HG03442 (cell line): ENCODE data around the gene DAB2IP.

Experiments
- ATAC-seq: cut with Tn5 transposase; IDR thresholded peaks from one replicate; pipeline ENCODE4 v1.9.1; 2021; ENCODE audit warnings: mild to moderate bottlenecking, moderate library complexity; ENCODE audit not compliant: unreplicated experiment

DAB2IP gene

DNA sequence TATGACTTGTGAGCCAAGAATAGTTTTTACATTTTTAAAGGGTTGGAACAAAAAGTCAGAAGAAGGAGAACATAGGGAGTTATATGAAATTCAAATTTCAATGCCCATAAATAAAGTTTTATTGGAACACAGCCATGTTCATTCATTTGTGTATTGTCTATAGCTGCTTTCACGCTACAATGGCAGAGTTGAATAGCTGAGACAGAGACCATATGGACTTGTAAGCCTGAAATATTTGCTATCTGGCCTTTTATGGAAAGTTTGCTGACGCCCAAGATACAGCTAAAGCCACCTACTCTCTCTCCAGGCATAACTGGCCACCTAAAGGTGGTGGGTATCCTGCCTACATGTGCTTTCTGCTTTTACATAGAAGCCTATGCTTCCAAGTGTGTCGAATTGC lies 10.9 kb downstream of the DAB2IP start:
- ATAC-seq: no peak

DNA sequence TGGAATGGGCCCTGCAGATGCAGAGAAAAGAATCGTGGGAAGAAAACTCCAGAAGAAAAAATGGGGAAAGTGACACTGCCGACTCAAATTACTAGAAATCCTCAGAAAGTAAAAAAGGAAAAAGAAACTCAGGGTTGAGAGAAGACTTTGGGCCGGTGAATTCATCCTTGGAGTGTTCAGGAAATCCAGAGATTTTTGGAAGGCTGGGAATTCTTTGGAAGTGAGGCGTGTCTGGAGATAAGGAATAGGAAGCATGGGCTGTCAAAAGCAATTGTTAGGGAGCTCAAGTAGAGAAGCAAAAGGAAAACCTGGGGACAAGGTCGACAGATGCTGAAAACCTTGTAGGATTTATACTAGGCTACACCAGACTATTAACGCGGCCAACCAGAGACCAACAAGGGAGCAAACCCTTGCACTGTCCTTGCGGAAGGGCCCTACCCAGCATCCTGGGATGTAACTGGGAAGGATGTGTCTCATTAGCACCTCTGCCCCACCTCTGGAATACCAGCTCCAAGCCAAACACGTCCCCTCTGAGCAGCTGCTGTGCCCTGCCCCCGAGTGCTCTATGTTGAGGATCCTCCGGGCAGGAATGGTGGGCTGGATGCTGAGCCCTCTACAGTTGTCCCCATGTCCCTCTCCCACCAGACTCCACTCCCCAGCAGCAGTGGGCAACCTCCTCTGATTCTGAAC lies 11.6 kb downstream of the DAB2IP start:
- ATAC-seq: no peak

DNA sequence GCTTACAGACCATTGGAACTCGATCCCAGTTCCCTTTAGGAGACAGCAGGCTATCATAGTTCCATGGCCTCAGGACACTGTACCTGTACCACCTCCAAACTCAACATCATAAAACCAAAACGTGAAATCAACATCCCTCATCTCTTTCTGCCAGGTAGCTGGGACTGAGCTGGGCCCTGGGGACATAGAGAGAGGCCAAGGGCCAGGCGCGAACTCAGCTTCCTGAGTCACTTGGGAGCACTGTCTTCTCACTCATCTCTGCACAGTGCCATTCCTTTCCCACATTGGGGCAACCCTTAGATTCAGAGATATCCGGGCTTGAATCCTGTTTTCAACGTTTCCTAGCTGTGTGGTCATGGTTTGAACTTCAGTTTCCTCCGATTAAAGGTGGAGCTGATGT lies 12.2 kb downstream of the DAB2IP start:
- no peak for ATAC-seq

DNA sequence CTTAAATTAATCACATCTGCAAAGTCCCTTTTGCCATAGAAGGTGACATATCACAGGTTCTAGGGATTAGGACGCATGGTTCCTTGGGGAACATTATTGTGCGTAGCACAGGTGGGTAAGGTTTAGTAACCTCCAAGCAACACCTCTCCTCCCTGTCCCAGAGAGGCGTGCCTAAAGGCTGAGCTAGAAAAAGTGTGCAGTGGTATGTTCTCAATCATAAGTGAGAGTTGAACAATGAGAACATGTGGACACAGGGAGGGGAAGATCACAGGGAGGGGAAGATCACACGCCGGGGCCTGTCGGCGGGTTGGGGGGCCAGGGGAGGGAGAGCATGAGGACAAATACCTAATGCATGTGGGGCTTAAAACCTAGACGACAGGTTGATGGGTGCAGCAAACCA lies 14.9 kb downstream of the DAB2IP start:
- ATAC-seq: no peak

DNA sequence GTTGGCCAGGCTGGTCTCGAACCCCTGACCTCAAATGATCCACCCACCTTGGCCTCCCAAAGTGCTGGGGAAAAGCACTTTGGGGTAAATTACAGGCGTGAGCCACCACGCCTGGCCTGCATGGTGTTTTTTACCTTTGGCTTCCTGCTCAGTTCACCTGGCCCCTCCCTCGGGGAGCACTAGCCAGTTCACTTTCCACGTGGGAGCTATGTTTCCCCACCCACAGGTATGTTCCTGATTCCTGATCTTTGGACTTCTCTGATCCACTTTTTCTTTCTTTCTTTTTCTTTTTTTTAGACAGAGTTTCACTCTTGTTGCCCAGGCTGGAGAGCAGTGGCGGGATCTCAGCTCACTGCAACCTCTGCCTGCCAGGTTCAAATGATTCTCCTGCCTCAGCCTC lies 15.8 kb downstream of the DAB2IP start:
- ATAC-seq: no peak

DNA sequence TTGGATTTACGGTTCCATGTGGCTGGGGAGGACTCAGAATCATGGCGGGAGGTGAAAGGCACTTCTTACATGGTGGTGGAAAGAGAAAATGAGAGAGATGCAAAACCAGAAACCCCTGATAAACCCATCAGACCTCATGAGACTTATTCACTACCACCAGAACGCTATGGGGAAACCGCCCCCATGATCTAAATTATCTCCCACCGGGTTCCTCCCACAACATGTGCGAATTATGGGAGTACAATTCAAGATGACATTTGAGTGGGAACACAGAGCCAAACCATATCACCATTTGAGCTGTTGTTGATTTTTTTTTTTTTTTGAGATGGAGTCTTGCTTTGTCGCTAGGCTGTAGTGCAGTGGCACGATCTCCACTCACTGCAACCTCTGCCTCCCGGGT lies 16.5 kb downstream of the DAB2IP start:
- ATAC-seq: no peak

DNA sequence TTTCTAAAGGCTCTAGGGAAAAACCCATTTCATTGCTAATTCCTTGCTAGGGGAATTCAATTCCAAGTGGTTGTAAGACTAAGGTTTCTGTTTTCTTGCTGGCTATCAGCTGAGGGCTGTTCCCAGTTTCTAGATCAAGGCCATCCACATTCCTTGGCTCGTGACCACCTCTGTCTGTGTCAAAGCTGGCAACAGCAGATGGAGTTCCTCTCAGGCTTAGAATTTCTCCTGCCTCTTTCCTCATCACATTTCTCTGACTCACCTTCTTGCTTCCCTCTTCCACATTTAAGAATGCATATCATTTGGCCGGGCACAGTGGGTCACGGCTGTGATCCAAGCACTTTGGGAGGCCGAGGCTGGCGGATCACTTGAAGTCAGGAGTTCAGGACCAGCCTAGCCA lies 19.0 kb downstream of the DAB2IP start:
- no peak for ATAC-seq

DNA sequence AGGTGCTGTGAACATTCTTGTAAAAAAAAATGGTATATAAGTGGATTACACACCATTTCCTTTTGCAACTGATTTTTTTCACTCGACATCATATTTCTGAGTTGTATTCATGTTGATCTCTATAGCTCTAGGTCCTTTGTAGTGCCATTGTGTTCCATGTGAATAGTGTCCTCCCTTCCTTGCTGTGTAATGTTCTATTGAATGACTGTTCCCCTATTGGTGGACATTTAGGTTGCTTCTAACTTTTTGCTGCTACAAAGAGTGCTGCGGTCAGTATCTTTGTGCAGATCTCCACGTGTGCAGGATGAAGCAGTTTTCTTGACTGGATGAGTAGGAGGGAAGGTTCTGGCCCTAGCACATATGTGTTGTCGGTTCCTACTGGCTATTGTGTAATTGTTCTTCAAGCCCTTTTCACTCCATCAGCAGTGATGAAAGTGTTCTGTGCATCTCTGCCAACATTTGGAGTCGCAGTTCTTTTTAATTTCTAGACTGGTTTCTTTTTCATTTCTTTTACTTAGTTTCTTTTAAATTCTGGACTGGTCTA lies 20.2 kb downstream of the DAB2IP start:
- no peak for ATAC-seq

DNA sequence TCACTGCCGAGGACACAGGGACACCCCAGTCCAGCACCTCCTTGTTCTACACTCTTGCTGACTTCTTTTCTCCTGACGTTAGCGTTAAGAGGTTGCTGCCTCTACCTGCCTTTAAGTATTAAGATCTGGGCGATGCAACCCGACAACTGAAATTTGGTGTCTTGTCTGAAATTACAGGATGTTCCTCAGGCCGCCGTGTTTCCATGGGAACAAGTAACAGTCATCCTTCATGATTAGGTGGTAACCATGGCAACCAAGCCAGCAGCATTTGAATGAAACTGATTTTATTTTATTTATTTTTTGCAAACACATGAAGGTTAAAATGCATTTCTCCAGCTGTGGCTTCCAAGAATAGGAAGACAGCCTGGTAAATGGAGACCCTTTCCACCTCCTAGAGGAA lies 20.8 kb downstream of the DAB2IP start:
- ATAC-seq: no peak

DNA sequence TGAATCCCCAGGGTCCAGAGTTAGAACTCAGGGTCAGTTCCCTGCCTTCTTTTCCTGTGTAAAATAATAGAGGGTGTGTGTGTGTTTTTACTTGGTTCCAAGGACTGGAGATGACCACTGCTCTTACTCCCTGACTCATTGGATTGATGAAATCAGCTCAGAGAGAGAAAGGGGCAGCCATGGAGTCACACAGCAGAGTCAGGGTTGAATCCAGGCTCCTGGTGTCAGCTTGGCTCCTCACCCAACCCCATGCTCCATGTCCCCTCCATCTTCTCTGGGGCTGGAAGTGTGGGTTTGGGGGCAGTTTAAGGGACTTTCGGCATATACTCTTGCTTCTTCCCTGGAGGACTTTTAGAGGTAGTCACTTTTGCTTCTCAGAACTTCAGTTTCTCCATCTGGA lies 21.6 kb downstream of the DAB2IP start:
- no peak for ATAC-seq

DNA sequence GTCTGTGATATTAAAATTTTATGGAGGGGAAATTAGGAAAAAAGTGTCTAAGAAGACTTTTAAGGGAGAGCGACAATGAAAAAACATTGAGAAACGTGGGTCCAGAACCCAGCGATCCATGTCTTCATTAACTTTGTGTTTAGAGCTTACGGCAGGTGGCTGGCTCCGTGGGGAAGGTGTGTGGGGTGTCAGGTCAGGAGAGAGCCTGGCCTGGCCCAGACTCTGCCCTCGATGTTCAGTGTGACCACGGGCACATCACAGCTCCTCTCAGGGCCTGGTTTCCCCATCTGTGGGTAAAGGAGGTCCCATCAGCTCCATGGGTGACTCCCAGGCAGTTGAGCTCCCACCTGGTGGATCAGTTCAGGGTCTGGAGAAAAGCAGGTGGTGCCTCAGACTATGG lies 22.1 kb downstream of the DAB2IP start:
- ATAC-seq: no peak

DNA sequence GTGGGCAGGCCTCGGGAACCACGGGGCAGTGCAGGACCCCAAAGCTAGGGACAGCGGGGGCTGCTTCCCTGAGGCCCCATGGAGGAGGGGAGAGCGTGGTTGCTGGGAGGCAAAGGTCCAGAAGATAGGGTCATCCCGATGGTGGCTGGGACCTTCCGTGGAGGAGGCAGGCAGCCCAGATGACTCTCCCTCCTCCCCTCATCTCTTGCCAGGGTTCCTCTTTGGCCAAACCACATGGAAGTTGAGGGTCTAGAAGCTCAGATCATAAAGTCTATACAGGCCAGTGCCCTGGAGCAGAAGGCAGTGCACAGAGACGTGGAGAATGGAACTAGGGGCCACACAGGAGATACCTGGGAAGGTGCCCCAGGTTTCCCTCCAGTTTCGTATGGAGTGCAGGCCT lies 22.6 kb downstream of the DAB2IP start:
- ATAC-seq: no peak

DNA sequence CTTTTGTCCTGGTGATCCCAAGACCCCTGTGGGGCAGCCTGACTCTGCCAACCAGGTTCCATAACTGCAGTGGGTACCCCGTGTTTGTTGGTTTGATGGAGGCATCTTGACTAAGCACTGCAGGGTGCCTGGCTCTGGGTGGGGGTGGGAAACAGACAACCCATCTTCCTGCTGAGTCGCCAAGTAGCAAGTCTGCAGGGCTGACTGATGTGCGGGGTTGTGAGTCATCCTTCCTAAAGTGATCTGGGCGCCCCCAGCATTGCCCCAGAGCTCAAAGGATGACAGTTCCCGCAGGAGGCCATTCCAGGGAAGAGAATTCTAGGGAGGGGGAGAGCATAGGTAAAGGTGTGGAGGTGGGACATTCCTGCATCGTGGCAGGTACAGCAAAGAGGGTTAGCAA lies 23.5 kb downstream of the DAB2IP start:
- ATAC-seq: no peak

DNA sequence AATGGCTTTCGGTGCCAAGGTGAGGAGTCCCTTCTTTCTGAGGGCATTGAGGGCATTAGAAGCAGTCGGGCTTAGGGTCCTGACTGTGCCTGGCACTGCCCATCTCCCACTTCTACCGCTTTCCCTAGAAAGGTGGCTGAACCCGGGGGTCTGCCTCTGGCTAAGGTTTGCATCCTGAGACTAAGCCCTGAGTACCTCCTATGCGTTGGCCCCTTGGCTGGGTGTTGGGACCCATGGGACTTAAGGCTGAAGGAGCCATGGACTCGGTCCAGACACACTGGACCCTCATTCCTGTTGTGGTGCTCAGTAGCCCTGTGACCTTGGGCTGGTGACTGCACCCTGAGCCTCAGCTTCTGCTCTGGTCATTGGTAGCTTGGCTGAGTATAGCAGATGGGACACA lies 23.9 kb downstream of the DAB2IP start:
- no peak for ATAC-seq

DNA sequence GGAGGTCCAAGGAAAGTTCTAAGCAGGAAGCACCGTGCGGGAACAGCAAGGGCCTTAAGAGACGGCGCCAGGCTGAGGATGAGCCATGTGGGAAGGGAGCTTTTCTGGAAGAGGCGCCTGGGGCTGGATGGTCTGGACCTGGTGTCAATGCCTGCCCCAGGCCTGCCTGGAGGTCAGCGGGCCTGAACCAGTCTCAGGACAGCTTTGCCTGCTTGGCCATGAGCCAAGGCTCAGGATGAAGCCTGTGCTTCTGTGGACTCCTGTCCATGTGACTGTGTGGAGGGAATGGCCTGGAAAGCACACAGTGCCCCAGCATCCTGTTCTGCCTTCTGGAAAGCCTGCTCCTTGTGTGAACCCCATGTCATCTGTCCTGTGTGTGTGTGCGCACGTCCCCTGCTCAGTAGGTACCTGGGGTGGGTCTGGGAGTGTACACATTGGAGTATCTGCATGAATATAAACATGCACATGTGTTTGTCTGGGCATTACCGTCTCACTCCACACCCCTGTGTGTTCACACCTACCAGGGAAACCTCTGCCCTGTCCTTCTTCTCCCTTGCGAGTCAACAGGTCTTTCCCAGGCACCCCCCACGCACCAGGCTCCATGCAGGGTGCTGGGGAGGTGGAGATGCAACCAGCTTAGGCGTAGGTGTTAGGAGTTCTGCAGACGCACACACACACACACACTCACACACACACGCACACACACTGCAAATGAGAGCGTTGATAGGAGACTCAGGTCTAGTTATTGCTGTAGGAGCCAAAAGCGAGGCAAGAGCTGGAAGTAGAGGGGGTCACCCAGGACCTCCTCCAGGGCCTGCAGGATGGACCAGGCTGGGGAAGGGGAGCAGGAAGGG lies 24.8 kb downstream of the DAB2IP start:
- ATAC-seq: no peak

DNA sequence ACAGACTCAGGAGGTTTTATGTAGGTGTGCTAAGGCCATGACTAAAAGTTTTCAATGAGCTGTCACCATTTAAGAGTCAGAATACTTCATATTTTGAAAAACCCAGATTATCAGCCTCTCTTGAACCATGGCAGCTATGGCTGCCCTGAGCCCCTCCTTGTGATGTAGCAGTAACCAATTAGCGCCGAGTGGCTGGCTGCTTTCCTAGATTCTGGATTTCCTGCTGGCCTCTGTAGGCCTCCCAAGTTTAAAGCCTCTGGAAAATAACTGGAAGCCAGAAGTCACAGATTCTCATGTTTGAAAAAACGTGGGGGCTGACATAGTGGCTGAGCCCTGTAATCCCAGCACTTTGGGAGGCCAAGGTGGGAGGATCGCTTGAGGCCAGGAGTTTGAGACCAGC lies 25.5 kb downstream of the DAB2IP start:
- ATAC-seq: no peak

DNA sequence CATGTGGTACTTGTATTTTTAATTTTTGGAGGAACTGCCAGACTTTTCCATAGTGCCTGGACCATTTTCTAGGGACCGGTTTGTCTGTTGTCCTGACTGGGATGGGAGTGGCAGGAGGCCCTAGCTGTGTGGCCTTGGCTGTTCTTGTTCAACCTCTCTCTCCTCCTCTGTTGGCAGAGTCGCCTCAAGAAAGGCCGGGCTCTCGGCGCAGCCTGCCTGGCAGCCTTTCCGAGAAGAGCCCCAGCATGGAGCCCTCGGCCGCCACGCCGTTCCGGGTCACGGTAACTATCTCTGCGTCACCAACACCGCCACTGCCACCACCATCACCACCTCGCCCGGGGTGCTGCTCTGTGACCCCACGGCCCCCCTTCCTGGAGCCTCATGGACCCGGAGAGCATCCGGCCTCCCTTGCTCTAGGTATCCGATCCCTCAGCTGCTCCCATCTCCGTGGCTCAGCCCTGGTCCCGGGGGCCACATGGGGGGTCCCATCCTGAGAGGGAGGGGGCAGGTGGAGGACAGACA lies 27.1 kb downstream of the DAB2IP start:
- no peak for ATAC-seq

DNA sequence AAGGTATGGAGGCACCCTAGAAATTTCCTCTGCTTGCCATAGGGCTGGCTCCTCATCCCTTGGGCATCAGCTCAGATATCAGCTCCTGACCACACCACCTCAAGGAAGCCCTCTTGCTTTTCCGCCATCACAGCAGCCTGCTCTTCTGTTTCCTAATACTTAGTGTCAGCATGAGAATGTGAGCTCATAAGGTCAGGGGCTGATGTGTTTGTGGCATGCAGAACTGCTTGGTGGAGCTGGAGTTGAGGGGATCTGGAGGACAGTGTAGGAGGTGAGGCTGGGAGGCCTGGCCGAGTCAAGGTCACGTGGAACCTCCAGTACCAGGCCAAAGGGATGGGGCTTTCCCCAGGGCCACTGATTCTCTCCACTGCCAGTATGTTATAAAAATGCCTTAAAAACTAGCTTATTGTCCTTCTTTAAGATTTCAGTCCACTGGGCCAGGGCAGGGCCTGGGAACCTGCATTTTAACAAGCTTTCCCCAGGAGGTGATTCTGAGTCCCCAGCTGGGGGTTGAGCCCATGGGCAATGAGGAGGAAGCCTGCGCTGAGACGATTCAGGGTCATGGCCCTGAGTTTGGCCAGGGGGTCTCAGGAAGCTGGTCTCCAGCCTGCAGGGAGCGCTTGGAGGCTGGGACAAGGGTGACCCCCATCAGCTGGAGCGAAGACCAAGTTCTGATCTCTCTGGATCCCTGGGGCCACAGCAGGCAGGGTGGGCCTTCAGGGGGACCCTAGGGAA lies 28.6 kb downstream of the DAB2IP start:
- ATAC-seq: no peak

DNA sequence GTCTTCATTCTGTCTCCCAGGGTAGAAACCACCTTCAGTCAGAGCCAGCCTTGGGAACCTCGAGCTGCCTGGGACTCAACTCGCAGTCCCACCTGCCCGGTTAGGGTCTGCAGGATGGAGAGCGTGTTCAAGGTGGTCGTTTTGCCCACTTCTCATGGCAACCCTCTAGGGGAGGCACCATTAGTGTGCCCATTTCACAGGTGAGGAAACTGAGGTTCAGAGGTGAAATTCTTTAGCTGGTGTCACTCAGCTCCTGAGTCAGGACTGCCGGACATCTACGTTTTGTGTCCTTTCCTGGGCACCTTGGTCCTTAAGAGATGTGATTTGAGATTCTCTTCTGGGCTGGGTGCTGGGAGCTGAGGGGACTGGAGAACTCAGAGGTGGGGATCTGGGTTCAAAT lies 30.0 kb downstream of the DAB2IP start:
- no peak for ATAC-seq

DNA sequence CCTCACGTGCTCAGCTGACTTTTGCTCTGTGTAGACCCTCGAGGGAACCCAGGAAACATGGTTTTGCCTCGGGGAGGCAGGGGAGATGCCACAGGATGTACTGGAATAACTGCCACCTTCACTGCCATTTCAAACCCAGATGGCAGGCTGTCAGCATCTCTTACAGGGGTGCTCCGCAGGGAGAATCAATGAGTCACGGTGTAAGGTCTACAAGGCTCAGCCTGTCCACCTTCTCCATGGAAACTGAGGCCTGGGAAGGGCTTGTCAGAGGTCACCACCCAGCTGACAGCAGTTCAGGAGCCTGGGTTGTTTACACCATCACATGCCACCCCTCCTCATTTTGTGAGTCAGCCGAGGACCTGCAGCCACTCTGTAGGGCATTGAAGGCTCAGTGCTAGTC lies 30.8 kb downstream of the DAB2IP start:
- ATAC-seq: no peak

DNA sequence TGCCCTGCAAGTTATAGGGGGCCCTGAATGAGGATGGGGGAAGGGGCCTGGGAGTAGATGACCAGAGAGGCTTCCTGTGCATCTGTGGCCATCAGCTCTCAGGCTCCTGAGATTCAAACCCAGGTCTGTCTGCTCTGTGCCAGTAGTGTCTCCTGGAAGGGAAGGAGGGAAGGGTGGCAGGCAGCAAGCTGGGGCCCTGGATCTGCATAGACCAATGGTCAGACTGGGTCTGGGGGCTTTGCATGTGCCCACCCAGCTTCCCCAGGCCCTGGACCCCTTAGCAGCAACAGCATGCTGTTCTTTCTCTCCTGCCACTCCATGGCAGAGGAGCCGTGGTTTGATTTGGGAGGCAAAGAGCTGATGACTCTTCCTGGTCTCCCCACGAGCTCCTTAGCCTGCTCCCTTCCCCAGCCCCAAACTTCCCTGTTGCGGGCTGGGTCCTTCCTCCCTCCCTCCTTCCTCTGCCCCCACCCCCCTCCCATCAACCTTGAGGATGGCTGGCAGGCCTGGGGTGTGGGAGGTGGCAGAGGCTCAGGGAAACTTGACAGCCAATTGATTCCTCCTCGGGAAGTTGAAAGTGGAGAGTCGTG lies 31.6 kb downstream of the DAB2IP start:
- no peak for ATAC-seq
